PC-9 (cell line): ENCODE measurements around the gene GCH1.

Source experiments
- EZH2 ChIP-seq: fragments of 200-600 bp; sonication (generic); IDR thresholded peaks from 2 replicates; pipeline ENCODE4 v1.8.0; 2017; ENCODE audit warnings: antibody characterized with exemption, low read depth
- TF ChIP-seq, protein P1 (sequence below): fragments of 200-600 bp; sonication (generic); conservative IDR thresholded peaks from 2 replicates; pipeline ENCODE4 v1.6.1; 2017; ENCODE audit warnings: mixed run types, antibody characterized with exemption, mild to moderate bottlenecking, moderate library complexity

DNA sequence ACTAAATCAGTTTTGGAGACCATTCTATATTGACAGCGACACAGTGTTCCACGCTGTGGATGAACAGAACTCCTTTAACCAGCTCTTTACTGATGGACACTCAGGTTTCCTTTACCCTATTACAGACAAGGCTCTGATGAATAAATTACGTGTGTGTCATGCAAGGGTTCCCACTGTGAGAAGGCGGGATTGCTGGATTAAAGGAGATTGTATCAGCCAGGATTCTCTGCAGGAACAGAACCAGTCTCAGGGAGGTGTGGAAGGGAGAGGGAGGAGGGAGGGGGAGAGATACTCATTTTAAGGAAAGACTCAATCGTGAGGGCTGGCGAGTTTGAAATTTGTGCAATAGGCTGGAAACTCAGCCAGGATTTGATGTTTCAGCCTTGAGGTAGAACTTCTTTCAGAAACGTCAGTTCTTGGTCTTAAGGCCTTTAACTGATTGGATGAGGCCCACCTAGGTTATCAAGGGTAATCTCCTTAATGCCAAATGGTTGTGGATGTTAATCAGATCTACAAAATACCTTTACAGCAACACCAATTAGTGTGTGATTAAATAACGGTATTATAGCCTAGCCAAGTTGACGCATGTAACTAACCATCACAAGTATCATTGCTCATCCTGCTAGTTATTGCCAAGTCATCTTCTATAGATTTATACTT, 104.0 kb downstream of the GCH1 start:
- TF ChIP-seq, protein P1, sequence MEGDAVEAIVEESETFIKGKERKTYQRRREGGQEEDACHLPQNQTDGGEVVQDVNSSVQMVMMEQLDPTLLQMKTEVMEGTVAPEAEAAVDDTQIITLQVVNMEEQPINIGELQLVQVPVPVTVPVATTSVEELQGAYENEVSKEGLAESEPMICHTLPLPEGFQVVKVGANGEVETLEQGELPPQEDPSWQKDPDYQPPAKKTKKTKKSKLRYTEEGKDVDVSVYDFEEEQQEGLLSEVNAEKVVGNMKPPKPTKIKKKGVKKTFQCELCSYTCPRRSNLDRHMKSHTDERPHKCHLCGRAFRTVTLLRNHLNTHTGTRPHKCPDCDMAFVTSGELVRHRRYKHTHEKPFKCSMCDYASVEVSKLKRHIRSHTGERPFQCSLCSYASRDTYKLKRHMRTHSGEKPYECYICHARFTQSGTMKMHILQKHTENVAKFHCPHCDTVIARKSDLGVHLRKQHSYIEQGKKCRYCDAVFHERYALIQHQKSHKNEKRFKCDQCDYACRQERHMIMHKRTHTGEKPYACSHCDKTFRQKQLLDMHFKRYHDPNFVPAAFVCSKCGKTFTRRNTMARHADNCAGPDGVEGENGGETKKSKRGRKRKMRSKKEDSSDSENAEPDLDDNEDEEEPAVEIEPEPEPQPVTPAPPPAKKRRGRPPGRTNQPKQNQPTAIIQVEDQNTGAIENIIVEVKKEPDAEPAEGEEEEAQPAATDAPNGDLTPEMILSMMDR = no peak
- TF ChIP-seq EZH2 = no peak
